G401.6 (cell line): ENCODE results near the gene TMEM256.

ENCODE experiments used
- FAIRE-seq: peaks from 2 replicates; lab custom pipeline; 2012; peaks lifted over from hg19 to GRCh38; lab: Jason Lieb, UNC

The TMEM256 gene

GRCh38 chr17:7407485-7408251 is 3.8 kb upstream of the TMEM256 start, which contains the start of gene NLGN2:
Gene NLGN2 (plus strand): TSS chr17:7407845. CDS start chr17:7408256, 411 bp downstream.
- FAIRE-seq = no peak

- FAIRE-seq = no peak
These were observed 3.2 kb upstream of the TMEM256 start for GRCh38 chr17:7407082-7407481.

DNA sequence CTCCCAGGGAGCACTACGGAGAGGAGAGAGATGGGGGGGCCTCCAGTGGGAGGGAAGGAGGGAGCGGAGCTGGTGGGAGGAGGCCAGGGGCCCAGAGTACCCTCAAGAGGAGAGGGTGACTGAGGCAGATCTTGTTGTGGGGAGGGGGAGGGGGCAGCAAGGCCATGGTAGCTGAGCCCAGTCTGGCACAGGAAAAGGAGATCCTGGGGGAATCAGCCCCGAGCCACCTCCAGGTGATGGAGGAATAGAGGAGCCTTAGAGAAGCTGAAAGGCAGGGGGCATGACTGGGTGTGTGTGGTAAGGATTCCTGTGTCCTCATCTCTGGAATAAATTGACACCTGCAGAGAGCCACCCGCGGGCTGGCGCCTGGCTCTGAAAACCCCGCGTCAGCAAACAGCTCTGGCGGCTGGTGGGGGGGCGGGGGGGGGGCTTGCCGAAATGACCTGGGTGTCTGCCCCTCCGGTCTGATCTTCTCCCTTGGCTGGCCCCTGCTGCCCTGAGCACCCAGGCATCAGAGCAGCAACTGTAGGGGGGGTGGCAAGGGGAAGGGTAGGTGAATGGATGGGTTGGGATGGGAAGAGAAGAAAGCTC is 2.4 kb upstream of the TMEM256 start:
- no peak for FAIRE-seq

GRCh38 chr17:7405350-7406234 is 1.7 kb upstream of the TMEM256 start:
- no peak for FAIRE-seq

DNA sequence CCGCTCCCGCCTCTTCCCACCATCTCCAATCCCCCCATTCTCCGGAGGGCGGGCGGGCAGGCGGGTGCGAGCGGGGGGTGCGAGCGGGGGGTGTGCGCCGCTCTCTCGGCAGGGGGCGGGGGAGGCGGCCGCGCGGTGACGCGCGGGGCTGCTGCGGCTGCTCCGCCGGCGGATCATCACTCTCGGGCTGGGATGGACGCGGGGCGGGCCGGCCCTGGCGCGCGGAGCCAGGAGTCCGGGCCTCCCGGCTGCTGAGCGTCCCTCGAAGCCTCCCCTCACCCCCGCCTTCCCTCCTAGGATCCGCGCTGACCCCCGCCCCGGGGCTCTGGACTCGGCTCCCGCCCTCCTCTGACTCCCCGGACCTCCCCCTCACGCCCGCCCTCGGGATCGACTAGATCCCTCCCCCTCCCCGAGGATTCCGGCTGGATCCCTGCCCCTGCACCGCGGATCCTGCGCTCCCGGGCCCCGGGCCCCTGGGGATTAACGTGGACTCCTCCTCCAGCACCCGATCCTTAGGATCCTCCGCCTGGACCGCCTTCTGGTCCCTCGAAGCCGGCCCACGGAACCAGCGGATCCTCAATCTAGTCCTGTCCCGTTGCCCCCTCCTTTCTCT is 946 bp upstream of the TMEM256 start:
- FAIRE-seq = no peak

DNA sequence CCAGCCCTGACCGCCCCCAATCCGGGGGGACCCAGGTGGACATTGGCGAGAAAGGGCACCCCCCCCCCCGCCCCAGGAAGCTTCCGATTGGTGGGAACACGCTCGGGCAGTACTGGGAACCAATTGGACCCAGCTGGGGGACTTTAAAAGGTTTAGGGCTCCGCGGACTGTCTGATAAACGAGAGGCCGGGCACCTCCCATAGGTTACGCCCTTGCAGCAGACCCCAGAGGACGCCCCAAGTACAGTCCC is 245 bp downstream of the TMEM256 start:
- FAIRE-seq = no peak

DNA sequence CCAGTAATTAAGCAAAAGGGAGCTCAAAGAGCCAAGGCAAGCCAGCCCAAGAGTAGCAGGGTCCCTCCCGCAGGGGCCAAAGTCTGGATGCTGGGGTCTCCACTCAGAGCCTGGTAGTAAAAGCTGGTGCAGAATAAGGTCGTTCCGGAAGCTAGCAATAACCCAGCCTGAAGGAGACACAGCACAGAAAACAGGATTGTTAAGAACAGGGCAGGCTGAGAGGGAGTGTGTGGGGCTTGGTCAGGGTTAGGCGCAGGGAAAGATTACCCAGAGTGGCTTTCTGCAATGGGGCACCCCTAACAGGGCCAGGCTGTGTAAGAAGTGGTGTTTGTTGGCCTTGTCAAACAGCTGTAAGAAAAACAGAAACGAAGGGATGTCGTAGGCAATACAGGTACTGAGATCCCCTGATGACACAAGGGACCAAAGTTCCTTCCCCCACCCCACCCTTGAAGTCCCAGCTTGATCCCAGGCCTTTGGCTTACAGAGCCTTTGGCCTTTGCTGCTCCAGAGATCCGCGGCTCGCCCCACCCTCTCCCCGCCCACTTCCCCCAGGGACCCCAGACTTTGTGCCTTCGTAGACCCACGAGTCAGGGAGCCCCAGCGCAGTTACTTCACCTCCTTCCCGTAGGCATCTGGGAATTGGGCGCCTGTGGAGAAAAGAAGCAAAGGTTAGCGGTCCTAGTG is 712 bp downstream of the TMEM256 start:
- FAIRE-seq = no peak

DNA sequence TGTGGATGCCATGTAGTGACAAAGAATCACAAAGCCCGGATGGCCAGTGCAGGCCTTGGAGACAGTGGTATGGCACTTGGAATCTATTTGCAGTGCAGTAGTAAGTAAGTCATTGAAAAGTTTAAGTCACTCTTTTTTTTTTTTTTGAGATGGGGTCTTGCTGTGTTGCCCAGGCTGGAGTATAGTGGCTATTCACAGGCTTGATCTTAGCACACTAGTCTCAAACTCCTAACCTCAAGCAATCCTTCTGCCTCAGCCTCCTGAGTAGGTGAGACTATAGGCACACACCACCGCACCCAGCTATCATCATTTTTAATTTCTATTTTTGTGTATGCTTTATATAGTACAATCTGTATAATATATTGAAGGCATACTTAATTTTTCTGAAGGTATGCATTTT is 5.3 kb downstream of the TMEM256 start:
- no peak for FAIRE-seq

- FAIRE-seq = no peak
These were observed 7.8 kb downstream of the TMEM256 start for GRCh38 chr17:7396147-7396546.

GRCh38 chr17:7394452-7395191 is 9.3 kb downstream of the TMEM256 start, which contains the start of gene PLSCR3:
Gene PLSCR3 (minus strand): TSS chr17:7394525. CDS start chr17:7394110, 415 bp downstream.
- FAIRE-seq = no peak

DNA sequence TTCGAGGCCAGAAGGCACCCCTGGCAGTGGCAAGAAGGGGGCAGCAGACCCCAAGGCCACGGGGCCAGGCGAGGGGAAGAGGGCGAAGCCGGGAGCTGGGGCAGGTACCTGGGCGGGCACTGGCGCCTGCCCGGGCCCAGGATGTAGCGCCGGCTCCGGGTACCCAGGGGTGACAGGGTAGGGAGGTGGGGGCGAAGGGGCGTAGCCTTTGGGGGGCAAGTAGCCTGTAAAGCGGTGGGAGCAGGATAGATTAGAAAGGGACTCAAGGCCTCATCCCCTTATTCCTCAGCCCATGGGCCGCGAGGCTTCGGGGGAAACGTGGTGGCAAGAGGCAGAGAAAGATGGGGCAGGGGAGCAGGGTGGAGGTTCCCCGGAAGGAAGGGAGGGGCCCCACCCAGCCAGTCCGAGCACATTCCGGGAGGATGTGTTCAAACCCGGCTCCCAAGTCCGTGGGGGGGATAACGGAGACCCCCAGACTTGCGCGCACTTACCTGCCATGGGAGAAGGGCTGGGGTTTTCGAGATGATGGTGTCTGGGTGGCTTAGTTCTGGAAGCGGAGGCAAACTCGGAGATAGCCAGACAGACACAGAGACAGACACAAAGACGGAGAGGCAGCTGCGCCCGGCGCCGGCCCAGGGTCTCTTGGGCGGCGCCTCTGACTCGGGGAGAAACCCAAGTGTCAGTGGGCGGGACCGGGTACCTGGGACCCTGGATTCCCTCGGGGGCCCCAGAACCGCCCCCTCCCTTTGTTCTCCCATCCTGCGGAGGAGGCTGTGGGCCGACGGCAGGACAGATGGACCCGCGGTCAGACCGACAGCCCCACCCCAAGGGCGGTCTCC is 10.1 kb downstream of the TMEM256 start:
- FAIRE-seq = no peak

DNA sequence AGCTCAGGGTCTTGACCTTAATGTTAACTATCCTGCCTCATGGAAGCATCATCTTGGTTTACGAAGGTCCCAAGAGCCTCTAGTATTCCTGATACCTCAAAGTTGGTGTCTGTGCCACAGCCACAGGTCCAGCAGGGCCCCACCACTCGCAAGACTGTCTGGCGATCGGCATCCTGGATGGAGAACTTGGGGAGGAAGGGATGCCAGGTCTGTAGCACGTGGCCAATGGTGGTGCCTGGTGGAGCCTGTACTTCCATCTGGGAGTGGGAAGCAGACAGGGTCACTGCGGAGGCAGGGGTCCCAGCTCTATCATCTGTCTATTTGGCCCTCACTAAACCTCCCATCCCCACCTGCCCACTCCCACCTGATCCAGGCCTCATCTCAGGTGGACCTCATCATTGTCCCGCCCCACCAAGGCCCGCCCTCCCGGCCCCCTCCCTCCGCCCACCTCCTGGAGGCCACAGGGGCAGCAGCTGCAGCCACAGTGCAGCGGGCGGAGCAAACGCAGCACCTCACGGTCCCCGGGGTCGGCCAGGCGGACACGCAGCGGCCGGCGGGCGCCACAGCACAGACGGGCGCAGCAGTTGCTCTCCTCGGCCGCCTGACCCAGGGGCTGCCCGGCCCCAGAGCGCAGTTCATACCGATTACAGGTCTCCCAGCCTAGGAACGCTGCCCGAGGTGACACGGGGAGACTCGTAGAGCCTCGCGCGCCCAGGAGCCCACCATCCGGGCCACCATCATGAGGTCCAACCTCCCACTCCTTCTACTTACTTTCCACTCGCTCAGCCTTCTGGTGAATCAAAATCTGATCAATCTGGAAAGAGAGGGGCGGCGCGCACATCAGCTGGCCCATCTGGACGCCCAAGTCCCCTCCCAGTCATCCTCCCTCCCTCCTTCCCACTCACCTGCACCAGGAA is 10.9 kb downstream of the TMEM256 start:
- no peak for FAIRE-seq

GRCh38 chr17:7391307-7391706 is 12.6 kb downstream of the TMEM256 start:
- no peak for FAIRE-seq

DNA sequence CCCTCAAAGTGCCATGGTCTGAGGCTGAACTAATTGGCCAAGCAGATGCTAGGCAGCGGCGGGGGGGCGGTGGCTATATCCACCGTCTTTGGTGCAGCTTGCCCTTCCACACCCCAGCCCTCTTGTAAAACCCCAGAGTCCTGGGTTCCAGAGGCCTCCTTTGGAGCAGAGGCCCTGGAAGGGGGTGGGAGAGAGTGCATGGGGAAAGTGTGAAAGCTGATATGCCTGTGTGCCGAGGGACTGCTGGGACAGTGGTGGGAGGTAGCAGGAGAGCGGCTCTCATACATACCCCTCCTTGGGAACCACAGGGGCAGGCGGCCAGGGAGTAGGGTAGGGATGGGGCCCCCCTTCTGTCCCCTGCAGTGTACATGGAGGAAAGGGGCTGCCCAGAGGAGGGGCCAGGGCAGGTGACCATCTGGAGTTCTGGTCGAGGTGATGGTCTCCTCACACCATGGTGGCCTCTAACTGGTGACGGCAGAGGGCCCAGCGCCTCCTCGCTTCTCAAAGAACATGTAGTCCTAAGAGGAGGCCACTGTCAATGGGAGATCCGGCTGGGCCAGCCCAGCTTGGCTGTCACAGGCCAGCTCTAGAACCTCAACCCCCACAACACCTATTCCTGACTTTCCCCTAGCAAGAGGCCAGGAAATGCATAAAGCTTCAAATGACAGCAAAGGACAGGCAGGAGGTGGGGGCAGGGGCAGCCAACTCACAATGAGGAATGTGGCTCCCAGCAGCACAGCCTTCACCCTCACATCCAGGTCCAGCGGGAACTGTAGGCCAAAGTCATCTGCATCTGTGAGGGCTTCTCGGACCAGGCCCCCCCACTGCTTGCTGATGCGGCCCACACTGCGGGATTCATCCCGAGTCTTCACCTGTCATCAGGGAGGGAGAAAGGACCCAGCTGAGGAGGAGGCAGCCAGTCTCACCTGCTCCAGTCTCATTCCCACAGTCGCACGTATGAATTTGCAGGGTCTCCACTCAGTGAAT is 13.7 kb downstream of the TMEM256 start:
- no peak for FAIRE-seq

DNA sequence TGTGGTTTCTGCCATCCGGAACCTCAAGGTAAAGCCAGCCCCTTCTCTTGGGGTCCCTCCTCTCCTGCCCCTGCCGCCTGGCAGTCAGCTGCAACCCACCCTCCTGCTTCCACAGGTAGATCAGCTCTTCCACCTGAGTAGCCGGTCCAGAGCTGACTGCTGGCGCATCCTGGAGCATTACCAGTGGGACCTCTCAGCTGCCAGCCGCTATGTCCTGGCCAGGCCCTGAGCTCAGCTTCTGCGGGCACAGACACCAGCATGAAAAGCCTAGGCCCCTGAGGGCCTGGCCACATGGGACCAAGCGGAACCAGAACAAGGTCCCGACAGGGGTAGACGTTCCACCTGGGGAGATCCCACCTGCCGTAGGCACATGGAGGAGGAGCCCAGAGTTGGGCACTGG is 15.0 kb downstream of the TMEM256 start:
- no peak for FAIRE-seq

DNA sequence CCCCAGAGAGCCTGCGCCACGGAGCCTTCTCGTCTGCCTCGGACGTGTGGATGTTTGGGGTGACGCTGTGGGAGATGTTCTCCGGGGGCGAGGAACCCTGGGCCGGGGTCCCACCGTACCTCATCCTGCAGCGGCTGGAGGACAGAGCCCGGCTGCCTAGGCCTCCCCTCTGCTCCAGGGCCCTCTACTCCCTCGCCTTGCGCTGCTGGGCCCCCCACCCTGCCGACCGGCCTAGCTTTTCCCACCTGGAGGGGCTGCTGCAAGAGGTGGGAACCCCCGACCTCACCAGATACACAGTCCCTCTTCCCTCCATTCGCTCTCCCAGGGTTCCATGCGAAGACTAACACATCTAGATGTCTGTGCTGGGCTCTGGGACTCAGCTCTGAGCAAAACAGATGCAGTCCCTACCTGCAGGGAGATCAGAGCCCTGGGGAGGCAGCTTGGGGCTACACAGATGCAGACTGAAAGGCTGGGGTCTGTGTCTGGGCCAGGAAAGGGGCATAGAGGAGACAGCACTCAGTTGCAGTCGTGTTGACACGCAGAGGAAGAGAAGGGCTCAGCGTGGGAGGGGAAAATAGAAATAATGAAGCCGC is 19.3 kb downstream of the TMEM256 start:
- no peak for FAIRE-seq

- no peak for FAIRE-seq
These were observed 20.0 kb downstream of the TMEM256 start for GRCh38 chr17:7383742-7384488.
